ENCODE results near the gene DENR. TPM values are rescaled to one million over a fixed set of nuclear protein-coding genes. Genes with fewer than 3 reads are reported as not detected.

The DENR gene
- total RNA-seq, 1 donor from 2014 or later: 68.4 TPM

- Mint-ChIP-seq H3K4me3 (ENCODE audit: low read depth) (no peak overlapping the region), H3K27ac (no peak overlapping the region), H3K36me3 (ENCODE audit: insufficient read depth) (no peaks in the 10 kb centered on the region)
Observed at GRCh38 chr12:122729583-122730214, 22.9 kb upstream of the DENR start.

GRCh38 chr12:122730215-122731014 is 22.2 kb upstream of the DENR start, which contains the start of gene HCAR1:
Gene HCAR1, minus strand, starts transcription at chr12:122730844. Its CDS starts 505 bp downstream, at chr12:122730339.
- TF ChIP-seq, protein P1, sequence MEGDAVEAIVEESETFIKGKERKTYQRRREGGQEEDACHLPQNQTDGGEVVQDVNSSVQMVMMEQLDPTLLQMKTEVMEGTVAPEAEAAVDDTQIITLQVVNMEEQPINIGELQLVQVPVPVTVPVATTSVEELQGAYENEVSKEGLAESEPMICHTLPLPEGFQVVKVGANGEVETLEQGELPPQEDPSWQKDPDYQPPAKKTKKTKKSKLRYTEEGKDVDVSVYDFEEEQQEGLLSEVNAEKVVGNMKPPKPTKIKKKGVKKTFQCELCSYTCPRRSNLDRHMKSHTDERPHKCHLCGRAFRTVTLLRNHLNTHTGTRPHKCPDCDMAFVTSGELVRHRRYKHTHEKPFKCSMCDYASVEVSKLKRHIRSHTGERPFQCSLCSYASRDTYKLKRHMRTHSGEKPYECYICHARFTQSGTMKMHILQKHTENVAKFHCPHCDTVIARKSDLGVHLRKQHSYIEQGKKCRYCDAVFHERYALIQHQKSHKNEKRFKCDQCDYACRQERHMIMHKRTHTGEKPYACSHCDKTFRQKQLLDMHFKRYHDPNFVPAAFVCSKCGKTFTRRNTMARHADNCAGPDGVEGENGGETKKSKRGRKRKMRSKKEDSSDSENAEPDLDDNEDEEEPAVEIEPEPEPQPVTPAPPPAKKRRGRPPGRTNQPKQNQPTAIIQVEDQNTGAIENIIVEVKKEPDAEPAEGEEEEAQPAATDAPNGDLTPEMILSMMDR (IDR thresholded peaks at IDR 0.05; ENCODE audit: unreplicated experiment): no peak
- no peak within 1 kb of the TSS for H3K4me3 Mint-ChIP-seq (ENCODE audit: low read depth)
- H3K27me3 Mint-ChIP-seq: no peaks in the 10 kb centered on the region
- H3K9me3 Mint-ChIP-seq (ENCODE audit: low read depth): no peaks in the 10 kb centered on the region
- peaks cover 30% of the 10 kb centered on the region for H3K4me1 Mint-ChIP-seq (ENCODE audit: low read depth)
- H3K36me3 Mint-ChIP-seq (ENCODE audit: insufficient read depth): no peaks in the 10 kb centered on the region
- H3K27ac Mint-ChIP-seq: no peak within 1 kb of the TSS
- no peak for DNase-seq (ENCODE audit: low spot score, unreplicated experiment)

More at GRCh38 chr12:122729583-122730214, 22.9 kb upstream of the DENR start:
- no peaks in the 10 kb centered on the region for H3K27me3 Mint-ChIP-seq
- TF ChIP-seq, protein P1 (IDR thresholded peaks at IDR 0.05; ENCODE audit: unreplicated experiment): no peak
- H3K4me1 Mint-ChIP-seq (ENCODE audit: low read depth): peaks cover 30% of the 10 kb centered on the region
- no peaks in the 10 kb centered on the region for H3K9me3 Mint-ChIP-seq (ENCODE audit: low read depth)
- no peak for DNase-seq (ENCODE audit: low spot score, unreplicated experiment)

GRCh38 chr12:122732170-122732569 is 20.5 kb upstream of the DENR start:
- TF ChIP-seq, protein P1 (IDR thresholded peaks at IDR 0.05; ENCODE audit: unreplicated experiment): no peak
- Mint-ChIP-seq H3K4me1 (ENCODE audit: low read depth) (peaks cover 22% of the 10 kb centered on the region), H3K4me3 (ENCODE audit: low read depth) (no peak overlapping the region), H3K36me3 (ENCODE audit: insufficient read depth) (no peaks in the 10 kb centered on the region), H3K27me3 (no peaks in the 10 kb centered on the region), H3K27ac (no peak overlapping the region), H3K9me3 (ENCODE audit: low read depth) (no peaks in the 10 kb centered on the region)
- DNase-seq (ENCODE audit: low spot score, unreplicated experiment): no peak

DNA sequence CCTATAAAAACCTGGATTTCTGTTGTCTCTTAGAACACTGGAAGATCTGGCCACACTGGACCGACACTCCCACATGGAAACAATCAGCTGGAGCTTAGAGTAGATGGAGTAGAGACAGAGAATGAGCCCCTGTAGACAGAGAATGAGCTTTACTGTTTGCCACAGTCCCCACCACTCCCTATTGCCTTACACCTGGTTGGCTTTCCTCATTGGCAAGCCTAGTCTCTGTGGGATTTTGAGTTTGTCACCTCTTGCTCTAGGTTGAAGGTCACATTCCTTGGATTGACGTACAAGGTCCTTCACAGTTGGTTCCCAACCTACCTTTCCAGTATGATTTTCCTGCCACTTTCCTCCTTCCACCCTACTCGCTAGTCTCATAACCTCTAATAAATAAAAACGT is 20.0 kb upstream of the DENR start:
- Mint-ChIP-seq H3K4me3 (ENCODE audit: low read depth) (no peak overlapping the region), H3K9me3 (ENCODE audit: low read depth) (no peaks in the 10 kb centered on the region), H3K36me3 (ENCODE audit: insufficient read depth) (no peaks in the 10 kb centered on the region), H3K4me1 (ENCODE audit: low read depth) (peaks cover 22% of the 10 kb centered on the region), H3K27me3 (no peaks in the 10 kb centered on the region), H3K27ac (no peak overlapping the region)
- TF ChIP-seq, protein P1 (IDR thresholded peaks at IDR 0.05; ENCODE audit: unreplicated experiment): no peak
- DNase-seq (ENCODE audit: low spot score, unreplicated experiment): no peak

DNA sequence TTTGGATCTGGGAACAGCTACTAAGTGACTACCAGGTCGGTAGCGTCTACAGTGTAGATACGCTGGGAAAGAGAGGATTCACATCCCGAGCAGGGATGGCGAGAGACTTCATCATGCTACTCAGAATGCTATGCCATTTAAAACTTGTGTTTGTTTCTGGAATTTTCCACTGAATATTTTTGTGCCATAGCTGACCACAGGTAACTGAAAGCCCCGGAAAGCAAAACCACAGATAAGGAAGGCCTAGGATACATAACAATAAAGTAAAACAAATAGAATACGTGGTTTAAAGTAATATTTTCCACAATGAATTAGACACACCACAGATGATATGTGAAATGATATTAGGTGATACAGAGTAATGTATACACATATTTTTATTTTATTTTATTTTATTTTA is 14.1 kb upstream of the DENR start:
- Mint-ChIP-seq H3K27ac (no peak overlapping the region), H3K9me3 (ENCODE audit: low read depth) (no peaks in the 10 kb centered on the region), H3K27me3 (no peaks in the 10 kb centered on the region), H3K4me1 (ENCODE audit: low read depth) (no peaks in the 10 kb centered on the region), H3K4me3 (ENCODE audit: low read depth) (no peak overlapping the region), H3K36me3 (ENCODE audit: insufficient read depth) (no peaks in the 10 kb centered on the region)
- TF ChIP-seq, protein P1 (IDR thresholded peaks at IDR 0.05; ENCODE audit: unreplicated experiment): no peak
- DNase-seq (ENCODE audit: low spot score, unreplicated experiment): no peak
